OCI-LY1 (cell line): Measurements from ENCODE around the gene KATNAL1.

Experiments used
- CTCF ChIP-seq: fragments of 200-600 bp; sonication (generic), shearing (Covaris generic); IDR thresholded peaks from 2 replicates; pipeline ENCODE4 v1.5.1; 2017; ENCODE audit warnings: mild to moderate bottlenecking, antibody characterized with exemption, low read length, moderate library complexity, mixed read lengths
- EZH2 ChIP-seq: fragments of 200-600 bp; sonication (generic), shearing (Covaris generic); IDR thresholded peaks from 2 replicates; pipeline ENCODE4 v1.8.0; 2017; ENCODE audit warnings: borderline replicate concordance, mixed run types, mild to moderate bottlenecking, antibody characterized with exemption, low read length, moderate library complexity, mixed read lengths

DNA sequence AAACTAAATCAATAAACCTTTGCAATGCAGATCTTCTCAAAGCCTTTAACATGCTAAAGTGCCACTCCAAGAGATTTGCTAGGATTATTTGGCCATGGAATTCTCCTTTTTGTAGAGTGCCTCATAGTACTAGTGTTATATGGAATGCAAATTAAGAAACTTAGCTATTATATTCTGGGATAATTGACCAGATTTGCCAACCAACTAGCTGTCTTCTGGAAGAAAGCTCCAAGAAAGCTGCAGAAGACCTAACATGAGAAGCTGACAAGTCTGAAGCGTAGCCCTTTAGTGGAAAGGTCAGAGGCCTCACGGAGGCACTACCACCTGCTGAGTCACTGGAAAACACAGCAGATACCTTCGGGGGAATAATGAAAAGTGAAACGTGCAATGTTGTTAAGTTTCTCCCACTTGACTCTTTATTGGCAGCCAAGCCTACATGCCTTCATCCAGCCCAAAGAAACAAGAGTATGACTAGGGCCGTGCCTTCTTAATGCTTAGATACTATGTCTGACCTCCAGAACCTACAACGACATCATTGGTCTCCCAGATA, 29.8 kb upstream of the KATNAL1 start:
- TF ChIP-seq CTCF: no peak
- no peak for TF ChIP-seq EZH2
